ENCODE data around the gene GJB5. TPM values are rescaled to one million over a fixed set of nuclear protein-coding genes. Genes with fewer than 3 reads are reported as not detected.
"Not testable (repeated sequence)": the region's sequence is repeated elsewhere in the genome, so short reads cannot be mapped to it uniquely, and the experiment has no call there.

GJB5 gene
- total RNA-seq, 1 donor from 2014 or later = not detected

DNA sequence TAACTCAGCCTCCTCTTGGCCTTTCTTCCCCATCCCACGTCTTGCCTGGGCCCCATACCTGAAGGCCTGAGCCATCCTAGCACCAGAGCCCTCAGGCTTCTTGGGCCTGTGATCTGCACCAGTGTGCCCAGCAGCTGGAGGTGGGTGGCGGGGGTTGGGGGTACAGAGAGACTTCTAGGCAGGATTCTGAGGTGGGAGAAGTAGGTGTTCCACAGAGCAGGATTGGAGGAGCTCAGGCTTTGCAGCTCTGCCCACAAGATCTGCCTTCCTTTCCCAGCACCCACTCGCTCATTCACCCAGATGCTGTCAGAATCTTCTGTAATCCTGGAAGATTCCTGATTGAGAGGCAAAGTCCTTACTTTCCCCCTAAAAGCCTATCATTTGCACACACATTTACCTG is 10.0 kb upstream of the GJB5 start:
- no peak for DNase-seq (ENCODE audit: low read depth)

DNA sequence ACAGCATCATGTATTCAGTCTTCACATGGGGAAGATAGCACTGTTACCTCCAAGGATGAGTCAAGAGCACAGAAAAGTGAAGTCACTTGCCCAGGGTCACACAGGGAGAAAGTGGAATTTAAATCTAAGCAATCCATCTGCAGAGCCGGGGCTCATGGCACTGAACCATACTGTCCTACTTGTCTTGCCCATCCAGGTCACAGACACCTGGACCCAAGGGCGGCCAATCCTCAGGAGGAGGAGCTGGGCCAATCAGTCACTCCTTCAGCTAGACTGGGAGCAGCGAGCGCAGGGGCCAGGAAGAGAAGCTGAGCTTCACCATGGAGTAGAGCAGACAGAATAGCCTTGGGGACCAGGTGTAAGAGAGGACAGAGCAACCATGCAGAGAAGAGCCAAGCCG is 9.2 kb upstream of the GJB5 start:
- DNase-seq (ENCODE audit: low read depth) = no peak

DNA sequence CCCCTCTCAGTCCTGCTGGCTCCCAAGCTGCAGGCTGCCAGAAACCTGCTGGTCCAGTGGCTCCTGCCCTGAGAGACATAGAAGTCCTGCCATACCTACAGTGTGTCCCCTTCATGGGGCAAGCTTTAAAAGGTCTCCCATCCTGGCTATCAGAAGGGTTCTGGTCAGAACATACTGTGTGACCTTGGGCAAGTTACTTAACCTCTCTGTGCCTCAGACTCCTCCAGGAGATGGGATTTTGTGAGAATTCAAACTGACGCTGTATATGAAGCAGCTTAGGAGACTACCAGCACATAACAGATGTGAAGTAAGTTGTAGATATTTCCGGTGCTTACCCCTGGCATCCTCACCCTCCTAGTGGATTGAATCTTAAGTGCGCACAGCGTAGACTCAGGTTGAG is 8.7 kb upstream of the GJB5 start:
- DNase-seq (ENCODE audit: low read depth) = no peak

DNA sequence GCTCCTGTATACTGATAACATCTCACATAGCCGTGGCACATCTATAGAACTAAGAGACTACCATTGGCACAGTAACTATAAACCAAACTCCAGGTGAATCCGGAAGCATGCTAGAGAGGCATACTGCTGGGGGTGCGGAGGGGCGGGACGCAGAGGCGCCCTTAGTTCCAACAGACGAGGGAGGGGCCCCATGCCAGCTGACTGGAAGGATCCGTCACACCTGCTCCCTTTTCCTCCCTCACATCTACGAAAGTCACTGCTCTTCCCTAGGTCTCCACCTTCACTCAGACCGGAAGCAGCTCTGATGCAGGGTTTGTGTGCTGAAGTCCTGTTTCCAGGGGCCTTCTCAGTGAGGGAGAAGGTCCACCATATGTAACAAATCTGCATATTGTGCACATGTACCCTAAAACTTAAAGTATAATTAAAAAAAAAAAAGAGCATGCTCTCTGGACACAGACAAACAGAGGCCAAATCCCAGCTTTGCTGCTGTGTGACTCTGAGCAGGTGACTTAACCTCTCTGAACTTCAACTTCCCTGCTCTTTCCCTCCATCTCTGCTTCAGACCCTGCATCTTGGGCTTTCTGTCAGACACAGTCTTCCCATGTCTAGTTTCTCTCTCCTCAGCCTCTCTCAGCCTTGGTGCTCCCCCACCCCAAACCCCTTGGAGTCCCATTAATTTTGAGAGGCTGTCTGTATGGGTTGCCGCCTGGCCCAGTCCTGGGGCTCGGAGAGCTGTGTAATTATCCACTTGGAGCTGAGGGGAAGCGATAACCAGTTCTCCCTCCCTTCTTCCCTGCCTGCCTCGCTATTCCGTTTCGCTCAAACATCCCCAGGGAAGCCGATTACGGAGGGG is 7.8 kb upstream of the GJB5 start:
- DNase-seq (ENCODE audit: low read depth) = no peak

DNA sequence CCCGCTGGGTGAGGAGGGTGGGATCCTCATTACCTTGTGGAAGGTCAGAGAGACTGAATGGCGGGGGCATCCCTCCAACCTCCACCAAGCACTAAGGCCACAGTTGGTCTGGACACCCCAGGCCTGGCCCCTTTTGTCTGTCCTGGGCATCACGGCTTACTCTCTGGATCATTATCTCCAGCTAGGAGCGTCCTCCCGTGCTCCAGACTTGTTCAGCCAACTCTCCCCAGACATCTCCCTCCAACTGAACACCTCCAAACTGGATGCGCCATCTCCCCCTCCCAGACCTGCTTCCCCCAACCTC is 7.3 kb upstream of the GJB5 start:
- no peak for DNase-seq (ENCODE audit: low read depth)

DNA sequence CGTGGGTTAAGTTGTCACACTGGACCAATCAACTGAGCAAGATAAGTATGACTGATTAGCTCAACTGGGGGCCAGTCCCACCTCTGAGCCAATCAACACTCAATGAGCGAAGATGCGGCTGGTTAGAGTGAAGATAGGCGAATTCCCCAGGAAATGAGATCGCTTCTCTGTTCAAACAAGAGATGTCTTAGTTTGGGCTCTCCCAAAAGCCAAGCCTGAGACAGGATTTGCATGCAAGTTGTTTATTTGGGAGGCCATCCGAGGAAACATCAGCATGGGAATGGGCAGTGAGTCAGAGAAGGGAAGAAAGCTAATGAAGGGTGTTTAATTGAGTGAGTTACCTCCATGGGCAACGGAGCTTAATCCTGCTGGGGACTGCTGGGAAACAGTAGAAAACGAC is 4.9 kb upstream of the GJB5 start:
- DNase-seq (ENCODE audit: low read depth) = no peak

DNA sequence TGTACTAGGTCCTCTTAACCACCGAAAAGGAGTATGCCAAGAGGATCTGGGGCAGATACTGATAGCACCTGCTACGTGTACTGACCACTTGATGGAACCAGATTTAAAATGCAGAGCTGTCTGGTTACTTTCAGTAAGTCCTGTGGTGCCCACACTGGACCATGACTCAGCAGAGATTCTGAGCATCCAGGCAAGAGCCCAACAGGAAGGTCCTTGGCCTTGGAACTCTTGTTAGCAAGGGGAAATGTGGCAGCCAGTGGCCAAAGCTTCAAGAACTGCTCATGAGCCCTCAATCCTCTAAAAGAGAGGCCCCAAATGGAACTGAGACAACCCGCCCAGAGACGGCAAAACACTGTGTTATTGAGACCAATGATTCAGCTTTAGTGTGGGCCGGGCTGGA is 4.2 kb upstream of the GJB5 start:
- peak; percentile 6 for DNase-seq (ENCODE audit: low read depth)

DNA sequence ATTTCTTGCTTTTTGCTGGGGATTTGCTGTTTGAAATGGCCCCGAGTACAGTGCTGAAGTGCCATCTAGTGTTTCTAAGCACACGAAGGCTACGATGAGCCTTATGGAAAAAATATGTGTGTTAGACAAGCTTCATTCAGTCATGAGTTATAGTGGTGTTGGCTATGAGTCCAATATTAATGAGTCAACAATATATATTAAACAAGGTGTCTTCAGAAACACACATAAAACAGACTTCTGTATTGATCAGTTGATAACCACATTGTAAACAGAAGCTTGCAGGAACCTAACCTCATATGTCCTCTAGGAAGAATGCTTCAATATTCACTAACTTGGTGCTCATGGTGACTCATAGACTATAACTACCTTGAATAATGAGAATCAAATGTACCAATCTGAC is 1.7 kb upstream of the GJB5 start:
- DNase-seq (ENCODE audit: low read depth) = no peak

DNA sequence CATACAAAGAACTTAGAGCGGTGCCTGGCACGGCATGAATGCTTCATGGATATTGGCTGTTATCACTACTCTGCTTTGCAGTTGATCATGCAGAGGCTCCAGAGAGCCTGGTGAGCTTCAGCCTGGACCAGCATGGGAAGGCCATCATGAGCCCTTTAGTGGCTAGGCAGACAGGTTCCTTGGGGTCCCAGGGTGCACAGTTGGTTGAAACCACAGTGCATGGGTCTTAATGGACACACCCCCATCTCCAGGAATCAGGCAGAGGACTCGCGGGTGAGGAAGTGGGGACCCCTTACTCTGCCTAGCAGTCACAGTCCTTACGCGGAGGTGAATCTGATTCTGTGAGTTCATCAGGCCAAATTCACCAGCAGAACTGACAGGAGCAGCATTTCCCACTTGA is 1.1 kb downstream of the GJB5 start:
- DNase-seq (ENCODE audit: low read depth) = no peak

DNA sequence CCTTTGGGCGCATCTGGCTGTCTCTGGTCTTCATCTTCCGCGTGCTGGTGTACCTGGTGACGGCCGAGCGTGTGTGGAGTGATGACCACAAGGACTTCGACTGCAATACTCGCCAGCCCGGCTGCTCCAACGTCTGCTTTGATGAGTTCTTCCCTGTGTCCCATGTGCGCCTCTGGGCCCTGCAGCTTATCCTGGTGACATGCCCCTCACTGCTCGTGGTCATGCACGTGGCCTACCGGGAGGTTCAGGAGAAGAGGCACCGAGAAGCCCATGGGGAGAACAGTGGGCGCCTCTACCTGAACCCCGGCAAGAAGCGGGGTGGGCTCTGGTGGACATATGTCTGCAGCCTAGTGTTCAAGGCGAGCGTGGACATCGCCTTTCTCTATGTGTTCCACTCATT is 2.5 kb downstream of the GJB5 start:
- DNase-seq (ENCODE audit: low read depth) = no peak

DNA sequence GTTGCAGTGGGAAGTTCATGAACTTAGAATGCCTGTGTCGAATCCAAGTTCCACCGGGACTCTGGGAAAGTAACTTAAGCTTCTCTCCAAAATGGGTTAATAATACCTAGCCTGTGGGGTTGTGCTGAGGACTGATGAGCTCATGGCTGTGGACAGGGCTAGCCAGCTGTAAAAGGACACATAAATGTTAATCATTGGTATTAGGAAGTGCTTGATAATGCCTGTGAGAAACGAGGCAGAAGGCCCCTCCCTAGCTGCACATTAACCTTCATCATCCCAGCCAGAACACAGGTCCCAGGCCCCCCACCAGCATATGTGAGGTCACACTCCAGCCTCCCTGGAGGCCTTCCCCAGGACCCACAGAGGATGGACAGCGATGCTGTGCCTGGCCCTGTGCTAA is 3.9 kb downstream of the GJB5 start:
- DNase-seq (ENCODE audit: low read depth) = no peak

DNA sequence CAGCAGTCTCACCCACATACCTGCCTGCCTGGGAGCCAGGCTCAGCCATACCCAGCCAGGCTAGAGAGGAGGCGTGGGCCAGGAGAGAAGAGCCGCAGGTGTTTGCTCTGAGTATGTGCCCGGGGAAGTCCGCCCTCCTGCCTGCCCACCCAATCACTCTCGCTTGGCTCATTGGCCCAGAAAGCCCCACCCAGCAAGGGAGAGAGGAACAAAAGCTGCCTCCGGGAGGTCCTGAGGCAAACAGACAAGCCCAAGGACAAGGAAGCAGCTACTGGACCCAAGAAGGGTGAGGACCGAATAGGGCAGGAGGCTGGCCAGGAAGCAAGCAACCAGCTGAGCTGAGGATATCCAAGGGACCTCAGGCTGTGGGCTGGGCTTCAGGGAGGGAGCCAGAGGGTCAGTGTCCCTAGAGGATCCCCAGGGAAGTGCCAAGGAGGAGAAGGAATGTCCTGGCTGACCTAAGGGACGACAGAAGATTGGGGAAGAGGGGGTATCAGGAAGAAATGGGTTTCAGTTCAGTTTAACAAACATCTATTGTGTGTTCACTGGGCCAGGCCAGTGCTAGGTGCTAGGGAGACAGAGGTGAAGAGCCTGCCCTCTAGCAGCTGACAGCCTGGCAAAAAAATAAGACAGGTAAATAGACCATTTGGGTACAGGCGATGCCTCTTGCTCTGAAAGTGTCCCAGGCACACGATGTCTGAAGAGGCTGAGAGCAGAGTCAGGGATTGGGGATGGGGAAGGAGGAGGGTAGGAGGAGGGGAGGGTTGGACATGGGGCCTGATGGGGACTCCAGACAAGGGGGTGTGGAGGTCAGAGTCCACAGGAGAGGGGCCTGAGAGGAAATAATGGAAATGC is 4.9 kb downstream of the GJB5 start, which contains the start of gene GJB4:
GJB4 (plus strand) TSS at position 238 of the 855 bp plus-strand sequence. CDS start 1,515 bp downstream, outside the sequence.
- no peak for DNase-seq (ENCODE audit: low read depth)

DNA sequence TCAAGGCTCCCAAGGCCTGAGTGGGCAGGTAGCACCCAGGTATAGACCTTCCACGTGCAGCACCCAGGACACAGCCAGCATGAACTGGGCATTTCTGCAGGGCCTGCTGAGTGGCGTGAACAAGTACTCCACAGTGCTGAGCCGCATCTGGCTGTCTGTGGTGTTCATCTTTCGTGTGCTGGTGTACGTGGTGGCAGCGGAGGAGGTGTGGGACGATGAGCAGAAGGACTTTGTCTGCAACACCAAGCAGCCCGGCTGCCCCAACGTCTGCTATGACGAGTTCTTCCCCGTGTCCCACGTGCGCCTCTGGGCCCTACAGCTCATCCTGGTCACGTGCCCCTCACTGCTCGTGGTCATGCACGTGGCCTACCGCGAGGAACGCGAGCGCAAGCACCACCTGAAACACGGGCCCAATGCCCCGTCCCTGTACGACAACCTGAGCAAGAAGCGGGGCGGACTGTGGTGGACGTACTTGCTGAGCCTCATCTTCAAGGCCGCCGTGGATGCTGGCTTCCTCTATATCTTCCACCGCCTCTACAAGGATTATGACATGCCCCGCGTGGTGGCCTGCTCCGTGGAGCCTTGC is 6.4 kb downstream of the GJB5 start:
- no peak for DNase-seq (ENCODE audit: low read depth)

DNA sequence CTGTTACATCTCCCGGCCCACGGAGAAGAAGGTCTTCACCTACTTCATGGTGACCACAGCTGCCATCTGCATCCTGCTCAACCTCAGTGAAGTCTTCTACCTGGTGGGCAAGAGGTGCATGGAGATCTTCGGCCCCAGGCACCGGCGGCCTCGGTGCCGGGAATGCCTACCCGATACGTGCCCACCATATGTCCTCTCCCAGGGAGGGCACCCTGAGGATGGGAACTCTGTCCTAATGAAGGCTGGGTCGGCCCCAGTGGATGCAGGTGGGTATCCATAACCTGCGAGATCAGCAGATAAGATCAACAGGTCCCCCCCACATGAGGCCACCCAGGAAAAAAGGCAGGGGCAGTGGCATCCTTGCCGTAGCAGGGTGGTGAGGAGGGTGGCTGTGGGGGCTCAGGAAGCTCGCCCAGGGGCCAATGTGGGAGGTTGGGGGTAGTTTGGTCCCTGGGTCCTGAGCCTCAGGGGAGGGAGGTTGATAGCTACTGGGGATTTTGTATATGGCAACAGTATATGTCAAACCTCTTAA is 7.0 kb downstream of the GJB5 start:
- no peak for DNase-seq (ENCODE audit: low read depth)

DNA sequence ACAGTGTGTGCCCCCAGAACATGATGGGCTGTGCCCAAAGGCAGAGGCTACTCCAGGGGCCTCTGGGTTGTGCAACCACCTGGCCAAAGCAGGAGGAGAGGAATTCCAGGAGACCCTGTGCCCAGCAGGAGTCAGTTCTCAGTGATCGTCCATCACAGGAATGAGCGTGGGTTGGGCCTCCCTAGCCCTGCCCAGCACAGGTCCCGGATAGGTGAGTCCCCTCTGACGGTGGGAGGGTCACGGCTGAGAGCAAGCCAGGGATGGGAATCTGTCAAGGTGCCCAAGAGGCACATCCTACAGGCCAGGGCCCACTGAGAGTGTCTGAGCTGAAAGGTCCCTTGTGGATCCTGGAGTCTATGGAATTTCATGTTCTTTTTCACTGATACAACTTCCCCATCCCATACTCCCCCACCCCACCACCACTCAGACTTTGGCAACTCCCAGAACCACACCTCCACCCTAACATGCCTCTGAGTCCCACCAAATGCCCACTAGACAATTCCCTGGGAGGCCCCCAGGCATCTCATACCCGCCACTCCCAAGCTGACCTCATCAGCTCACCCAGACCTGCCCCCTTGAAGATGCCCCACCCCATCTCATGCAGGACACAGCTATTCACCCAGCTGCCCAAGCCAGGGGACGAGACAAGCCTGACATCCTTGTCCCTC is 7.8 kb downstream of the GJB5 start:
- no peak for DNase-seq (ENCODE audit: low read depth)

DNA sequence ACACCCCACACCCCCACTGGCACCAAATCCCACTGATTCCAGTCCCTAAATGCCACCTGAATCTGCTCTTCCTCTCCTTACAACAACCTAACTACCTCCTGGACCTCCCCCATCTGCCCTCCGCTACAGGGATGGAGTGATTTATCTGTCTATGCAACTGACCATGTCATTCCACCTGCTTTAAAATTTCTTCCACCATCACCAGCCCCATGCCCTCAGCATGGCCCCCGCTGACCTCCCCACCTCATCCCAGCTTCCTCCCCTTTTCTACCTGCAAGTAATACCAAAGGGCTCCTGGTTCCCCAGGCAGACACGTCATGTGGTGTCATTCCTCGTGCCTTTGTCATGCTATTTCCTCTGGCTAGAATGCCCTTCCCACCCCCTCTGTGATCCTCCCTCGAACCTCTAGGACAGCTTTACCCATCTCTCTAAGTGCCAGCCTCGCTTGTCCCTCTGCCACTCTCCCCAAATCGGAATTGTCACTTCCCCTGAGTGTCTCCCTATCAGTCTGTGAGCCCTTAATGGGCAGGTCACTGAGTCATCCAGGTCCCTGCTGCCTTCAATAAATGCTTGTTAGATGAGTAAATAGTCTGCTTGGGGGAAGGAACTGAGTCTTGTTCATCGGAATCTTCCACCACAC is 8.4 kb downstream of the GJB5 start:
- no peak for DNase-seq (ENCODE audit: low read depth)

DNA sequence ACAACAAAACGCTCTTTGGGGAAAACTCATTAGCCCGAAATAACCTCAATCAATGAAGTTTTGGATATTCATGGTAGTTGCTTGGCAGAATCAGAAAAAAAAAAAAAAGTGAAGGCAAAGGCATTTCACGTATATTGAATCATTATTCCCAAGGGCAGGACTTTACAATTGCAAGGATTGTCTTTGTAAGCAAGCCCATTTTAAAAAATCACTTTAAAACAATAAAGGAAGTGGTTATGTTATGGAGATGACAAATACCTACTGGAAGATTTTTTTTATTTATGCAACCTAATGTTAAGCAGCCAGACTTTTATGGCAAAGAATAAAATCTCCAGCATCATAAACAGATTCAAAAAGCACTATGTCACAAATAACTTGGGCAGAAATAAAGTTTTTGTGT is 14.0 kb downstream of the GJB5 start:
- DNase-seq (ENCODE audit: low read depth) = no peak

DNA sequence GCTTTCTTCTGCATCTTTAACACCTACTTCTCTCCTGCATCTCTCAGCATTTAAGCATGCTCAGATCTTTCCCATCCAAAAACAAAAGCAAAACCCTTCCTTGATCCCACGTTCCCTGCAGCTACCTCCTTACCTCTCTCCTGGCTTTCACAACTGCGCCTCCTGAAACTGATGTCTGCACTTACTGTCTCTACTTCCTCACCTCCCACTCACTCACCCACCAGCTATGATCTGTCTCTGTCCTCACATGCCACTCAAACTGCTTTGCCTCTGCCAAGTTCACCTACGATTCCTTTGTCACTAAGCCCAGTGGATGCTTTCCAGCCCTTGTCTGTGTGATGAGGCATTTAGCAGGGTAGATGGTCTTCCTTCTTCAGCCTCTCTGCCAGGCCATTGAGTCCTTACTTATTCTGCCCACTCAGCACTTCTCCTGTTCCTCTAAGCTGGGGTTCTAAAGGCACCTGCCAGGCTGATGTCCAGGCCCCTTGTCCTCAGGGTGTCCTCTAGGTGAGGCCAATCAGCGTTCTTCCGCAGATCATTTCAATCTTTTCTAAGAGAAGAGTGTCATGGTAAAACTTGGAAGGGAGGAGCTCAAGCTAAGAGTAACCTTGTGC is 16.2 kb downstream of the GJB5 start:
- DNase-seq (ENCODE audit: low read depth) = no peak

DNA sequence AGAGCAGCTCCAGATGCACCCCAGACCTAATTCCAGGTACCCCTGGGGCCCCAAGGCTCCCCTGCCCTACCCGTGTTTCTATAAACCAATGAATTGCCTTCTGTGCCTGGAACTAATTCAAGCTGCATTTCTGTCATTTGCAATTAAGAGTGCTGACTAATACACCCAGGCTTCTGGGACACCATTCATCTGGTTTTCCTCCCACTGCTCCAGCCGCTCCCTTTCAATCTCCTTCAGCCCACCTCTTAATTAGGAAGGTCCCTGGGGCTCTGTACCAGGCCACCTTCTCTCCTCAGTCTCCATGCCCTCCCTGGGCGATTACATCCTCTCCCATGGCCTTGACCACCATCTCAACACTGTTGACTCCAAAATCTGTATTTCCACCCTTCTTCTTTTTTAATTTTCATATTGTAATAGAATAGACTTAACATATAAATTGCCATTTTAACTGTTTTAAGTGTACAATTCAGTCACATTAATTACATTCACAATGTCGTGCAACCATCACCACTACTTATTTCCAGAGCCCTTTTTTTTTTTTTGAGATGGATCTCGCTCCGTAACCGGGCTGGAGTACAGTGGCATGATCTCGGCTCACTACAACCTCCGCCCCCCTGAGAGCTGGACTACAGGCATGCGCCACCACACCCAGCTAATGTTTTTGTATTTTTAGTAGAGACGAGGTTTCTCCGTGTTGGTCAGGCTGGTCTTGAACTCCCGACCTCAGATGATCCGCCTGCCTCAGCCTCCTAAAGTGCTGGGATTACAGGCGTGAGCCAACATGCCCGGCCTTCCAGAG is 16.9 kb downstream of the GJB5 start:
- DNase-seq (ENCODE audit: low read depth) = no peak

DNA sequence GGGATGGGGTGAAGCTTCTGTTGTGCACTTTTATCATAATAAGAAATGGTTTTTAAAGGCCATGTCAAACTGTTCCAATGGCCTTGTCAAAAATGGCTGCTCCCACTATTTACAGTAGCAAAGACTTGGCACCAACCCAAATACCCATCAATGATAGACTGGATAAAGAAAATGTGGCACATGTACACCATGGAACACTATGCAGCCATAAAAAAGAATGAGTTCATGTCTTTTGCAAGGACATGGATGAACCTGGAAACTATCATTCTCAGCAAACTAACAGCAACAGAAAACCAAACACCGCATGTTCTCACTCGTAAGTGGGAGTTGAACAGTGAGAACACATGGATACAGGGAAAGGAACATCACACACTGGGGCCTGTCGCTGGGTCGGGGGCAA is 18.3 kb downstream of the GJB5 start:
- DNase-seq (ENCODE audit: low read depth) = not testable (repeated sequence)

Data from myocyte (in vitro differentiated cells).